ENCODE results near the gene BACH2. TPM values are rescaled to one million over a fixed set of nuclear protein-coding genes. Genes with fewer than 3 reads are reported as not detected.

BACH2 gene
- total RNA-seq, 1 donor from 2014 or later = 3.9 TPM

DNA sequence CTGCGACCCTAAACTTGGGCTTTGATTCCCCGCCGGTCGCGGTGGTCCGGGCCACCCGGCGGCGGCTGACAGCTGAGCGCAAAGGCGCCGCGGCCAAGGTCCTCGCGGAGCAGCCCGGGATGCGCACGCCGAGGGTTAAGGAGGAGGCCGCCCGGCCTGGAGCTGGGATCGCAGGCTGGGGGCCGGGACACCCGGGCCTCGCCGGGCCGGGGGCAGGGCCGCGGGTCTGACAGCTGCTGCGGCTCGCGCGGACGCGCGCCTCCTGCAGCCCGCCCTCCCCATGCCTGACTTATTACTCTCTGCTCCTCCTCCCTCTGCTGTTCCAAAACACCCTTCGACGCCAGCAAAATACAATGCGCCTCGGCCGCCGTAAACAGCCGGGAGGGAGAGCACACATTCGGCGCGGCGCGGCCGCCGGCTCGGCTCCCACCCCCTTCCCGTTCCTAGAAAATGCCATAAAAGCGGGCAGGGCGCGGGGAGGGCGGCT is 746 bp downstream of the BACH2 start:
- Mint-ChIP-seq H3K27ac (no peak overlapping the region), H3K27me3 (ENCODE audit: insufficient read depth, low read depth) (peaks cover 12% of the 10 kb centered on the region), H3K4me1 (peaks cover 50% of the 10 kb centered on the region), H3K9me3 (no peaks in the 10 kb centered on the region), H3K4me3 (peak overlapping the region; percentile 89), H3K36me3 (no peaks in the 10 kb centered on the region)
- Histone ChIP-seq H3F3A (ENCODE audit: low read depth) (peaks cover 15% of the 10 kb centered on the region), H3K9ac (no peak overlapping the region), H3K4me2 (peak overlapping the region; percentile 90), H3K4me3 (peak overlapping the region; percentile 95), H3K4me1 (peaks cover 31% of the 10 kb centered on the region), H2AFZ (replicated peaks) (peak overlapping the region; percentile 93), H3K36me3 (no peaks in the 10 kb centered on the region), H3K27me3 (peaks cover 34% of the 10 kb centered on the region), H3K79me2 (ENCODE audit: low read depth) (no peaks in the 10 kb centered on the region), H3K9me3 (ENCODE audit: low read depth) (no peaks in the 10 kb centered on the region), H3K27ac (no peak overlapping the region), H4K20me1 (ENCODE audit: low read depth) (peaks cover 32% of the 10 kb centered on the region)
- DNase-seq (ENCODE audit: low spot score) = peak; percentile 83
- TF ChIP-seq EZH2 (IDR thresholded peaks at IDR 0.05) (no peak), EZH2phosphoT487 (IDR thresholded peaks at IDR 0.05) (peak; percentile 34)

- no peak overlapping the region for H3K9ac ChIP-seq
- H3K9me3 ChIP-seq (ENCODE audit: low read depth) = no peaks in the 10 kb centered on the region
- H3K36me3 ChIP-seq = no peaks in the 10 kb centered on the region
- DNase-seq (ENCODE audit: low spot score) = peak; percentile 54
- H3K79me2 ChIP-seq (ENCODE audit: low read depth) = no peaks in the 10 kb centered on the region
- peaks cover 34% of the 10 kb centered on the region for H3K27me3 ChIP-seq
- Mint-ChIP-seq H3K4me1 (peaks cover 57% of the 10 kb centered on the region), H3K9me3 (no peaks in the 10 kb centered on the region), H3K36me3 (no peaks in the 10 kb centered on the region), H3K27me3 (ENCODE audit: insufficient read depth, low read depth) (peaks cover 12% of the 10 kb centered on the region), H3K27ac (no peak overlapping the region), H3K4me3 (peak overlapping the region; percentile 89)
- peaks cover 31% of the 10 kb centered on the region for H3K4me1 ChIP-seq
- peak overlapping the region; percentile 95 for H3K4me3 ChIP-seq
- H3F3A ChIP-seq (ENCODE audit: low read depth) = peaks cover 15% of the 10 kb centered on the region
- no peak overlapping the region for H2AFZ ChIP-seq (replicated peaks)
- H3K4me2 ChIP-seq = peak overlapping the region; percentile 90
- TF ChIP-seq EZH2phosphoT487 (IDR thresholded peaks at IDR 0.05) = peak; percentile 82
- TF ChIP-seq CTCF (IDR thresholded peaks at IDR 0.05) = no peak
- TF ChIP-seq EZH2 (IDR thresholded peaks at IDR 0.05) = peak; percentile 89
- peaks cover 32% of the 10 kb centered on the region for H4K20me1 ChIP-seq (ENCODE audit: low read depth)
- no peak overlapping the region for H3K27ac ChIP-seq
Observed at GRCh38 chr6:90294989-90295853, 1.4 kb downstream of the BACH2 start.

DNA sequence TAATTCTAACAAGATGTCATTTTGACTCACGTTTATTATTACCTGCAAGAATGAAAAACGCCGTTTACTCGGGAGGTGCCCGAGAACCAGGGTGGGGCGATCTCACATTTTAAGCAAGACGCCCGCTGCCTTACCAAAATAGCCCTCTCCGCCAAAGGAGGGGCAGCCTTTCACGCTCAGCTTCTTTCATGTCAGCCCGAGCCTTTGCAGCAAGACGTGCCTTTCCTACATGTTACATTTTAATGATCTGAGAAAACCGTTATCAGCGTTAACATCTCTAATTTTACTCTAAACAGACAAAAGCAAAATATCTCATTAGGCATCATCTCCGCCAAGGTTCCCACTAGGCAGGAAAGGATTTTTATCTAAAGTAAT is 2.0 kb downstream of the BACH2 start:
- H3K9me3 Mint-ChIP-seq = peaks cover under 1% of the 10 kb centered on the region
- no peak overlapping the region for H3K27ac Mint-ChIP-seq
- peaks cover 32% of the 10 kb centered on the region for H4K20me1 ChIP-seq (ENCODE audit: low read depth)
- H3K9ac ChIP-seq = no peak overlapping the region
- H3K79me2 ChIP-seq (ENCODE audit: low read depth) = no peaks in the 10 kb centered on the region
- peaks cover 31% of the 10 kb centered on the region for H3K4me1 ChIP-seq
- no peaks in the 10 kb centered on the region for H3K9me3 ChIP-seq (ENCODE audit: low read depth)
- peak; percentile 63 for DNase-seq (ENCODE audit: low spot score)
- peaks cover 15% of the 10 kb centered on the region for H3F3A ChIP-seq (ENCODE audit: low read depth)
- H3K27ac ChIP-seq = no peak overlapping the region
- H2AFZ ChIP-seq (replicated peaks) = no peak overlapping the region
- H3K36me3 Mint-ChIP-seq = peaks cover 1% of the 10 kb centered on the region
- TF ChIP-seq CTCF (IDR thresholded peaks at IDR 0.05) (no peak), EZH2phosphoT487 (IDR thresholded peaks at IDR 0.05) (no peak), EZH2 (IDR thresholded peaks at IDR 0.05) (no peak)
- peaks cover 60% of the 10 kb centered on the region for H3K4me1 Mint-ChIP-seq
- peak overlapping the region; percentile 90 for H3K4me2 ChIP-seq
- no peaks in the 10 kb centered on the region for H3K36me3 ChIP-seq
- peaks cover 12% of the 10 kb centered on the region for H3K27me3 Mint-ChIP-seq (ENCODE audit: insufficient read depth, low read depth)
- H3K4me3 Mint-ChIP-seq = peak overlapping the region; percentile 89
- peak overlapping the region; percentile 95 for H3K4me3 ChIP-seq
- H3K27me3 ChIP-seq = peaks cover 34% of the 10 kb centered on the region

Data from neural progenitor cell (in vitro differentiated cells).